ENCODE measurements around the gene PDIA2. TPM values are rescaled to one million over a fixed set of nuclear protein-coding genes. Genes with fewer than 3 reads are reported as not detected.

PDIA2 gene
- total RNA-seq, 1 experiment from 2014 or later = not detected

DNA sequence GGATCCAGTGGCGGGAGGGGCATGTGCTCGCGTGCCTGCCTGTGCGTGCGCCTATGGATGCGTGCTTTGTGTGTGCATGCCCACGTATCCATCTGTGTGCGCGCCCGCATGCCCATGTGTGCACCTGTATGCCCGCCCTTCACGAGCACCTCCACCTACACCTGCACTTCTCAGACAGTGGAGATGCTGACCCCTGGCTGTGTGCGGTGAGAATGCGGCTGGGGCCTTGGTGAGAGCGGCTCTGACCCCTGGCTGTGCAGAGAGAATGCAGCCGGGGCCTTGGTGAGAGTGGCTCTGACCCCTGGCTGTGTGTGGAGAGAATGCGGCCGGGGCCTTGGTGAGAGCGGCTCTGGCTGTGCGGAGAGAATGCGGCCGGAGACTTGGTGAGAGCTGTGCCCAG lies 35.7 kb downstream of the PDIA2 start:
- DNase-seq = peak in 1 of 2 experiments; percentile 25
- Histone ChIP-seq H3K36me3 (ENCODE audit: low read depth) (0 out of 2 replicates have a peak, but pooled peaks cover 4% of the 10 kb centered on the region), H3K9me2 (ENCODE audit: insufficient read depth) (no peaks in the 10 kb centered on the region), H3F3A (ENCODE audit: insufficient read depth, low read depth) (peaks cover 13% of the 10 kb centered on the region; the same call in 1 of the 2 replicates), H3K9me3 (ENCODE audit: insufficient read depth, low read depth) (no peaks in the 10 kb centered on the region), H2AFZ (no peak overlapping the region), H3K4me3 (no peak overlapping the region), H3K4me1 (replicated peaks; ENCODE audit: insufficient read depth) (peaks cover 13% of the 10 kb centered on the region), H3K27ac (no peak overlapping the region), H4K20me1 (ENCODE audit: insufficient read depth) (peaks cover 59% of the 10 kb centered on the region), H3K4me2 (no peak overlapping the region), H3K79me2 (ENCODE audit: low read depth) (peaks cover 52% of the 10 kb centered on the region), H3K27me3 (ENCODE audit: insufficient read depth, low read depth) (no peaks in the 10 kb centered on the region)
- no peak for TF ChIP-seq EZH2 (IDR thresholded peaks at IDR 0.05; ENCODE audit: low read depth)
- TF ChIP-seq, protein P1, sequence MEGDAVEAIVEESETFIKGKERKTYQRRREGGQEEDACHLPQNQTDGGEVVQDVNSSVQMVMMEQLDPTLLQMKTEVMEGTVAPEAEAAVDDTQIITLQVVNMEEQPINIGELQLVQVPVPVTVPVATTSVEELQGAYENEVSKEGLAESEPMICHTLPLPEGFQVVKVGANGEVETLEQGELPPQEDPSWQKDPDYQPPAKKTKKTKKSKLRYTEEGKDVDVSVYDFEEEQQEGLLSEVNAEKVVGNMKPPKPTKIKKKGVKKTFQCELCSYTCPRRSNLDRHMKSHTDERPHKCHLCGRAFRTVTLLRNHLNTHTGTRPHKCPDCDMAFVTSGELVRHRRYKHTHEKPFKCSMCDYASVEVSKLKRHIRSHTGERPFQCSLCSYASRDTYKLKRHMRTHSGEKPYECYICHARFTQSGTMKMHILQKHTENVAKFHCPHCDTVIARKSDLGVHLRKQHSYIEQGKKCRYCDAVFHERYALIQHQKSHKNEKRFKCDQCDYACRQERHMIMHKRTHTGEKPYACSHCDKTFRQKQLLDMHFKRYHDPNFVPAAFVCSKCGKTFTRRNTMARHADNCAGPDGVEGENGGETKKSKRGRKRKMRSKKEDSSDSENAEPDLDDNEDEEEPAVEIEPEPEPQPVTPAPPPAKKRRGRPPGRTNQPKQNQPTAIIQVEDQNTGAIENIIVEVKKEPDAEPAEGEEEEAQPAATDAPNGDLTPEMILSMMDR (conservative IDR thresholded peaks at IDR 0.05) = peak; percentile 42
- POLR2A ChIA-PET (ENCODE audit: unreplicated experiment) = no interaction called here
- intact Hi-C loops (cut with micrococcal nuclease; ENCODE audit: unreplicated experiment) = no loop called here
- BruUV-seq (replicated peaks) = no TSS peak
- CTCF ChIA-PET = no interaction called here

DNA sequence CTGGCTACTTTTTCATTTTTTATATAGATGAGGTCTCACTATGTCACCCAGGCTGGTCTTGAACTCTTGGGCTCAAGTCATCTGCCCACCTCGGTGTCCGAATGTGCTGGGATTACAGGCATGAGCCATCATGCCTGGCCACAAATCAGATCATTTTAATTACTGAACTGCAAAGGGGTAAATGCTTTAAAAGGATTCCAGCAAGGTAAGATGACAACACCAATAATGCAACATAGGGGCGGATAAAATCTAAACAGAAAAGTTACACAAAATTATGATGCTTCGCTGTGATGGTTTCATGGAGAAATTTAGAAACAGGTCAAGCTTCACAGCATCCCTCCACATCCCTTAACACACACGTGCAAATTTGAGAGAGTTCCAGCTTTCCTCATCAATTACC lies 37.2 kb downstream of the PDIA2 start:
- H3K27ac ChIP-seq = no peak overlapping the region
- POLR2A ChIA-PET (ENCODE audit: unreplicated experiment) = no interaction called here
- H3K27me3 ChIP-seq (ENCODE audit: insufficient read depth, low read depth) = no peaks in the 10 kb centered on the region
- no TSS peak for BruUV-seq (replicated peaks)
- peaks cover 71% of the 10 kb centered on the region for H4K20me1 ChIP-seq (ENCODE audit: insufficient read depth)
- H3K4me2 ChIP-seq = no peak overlapping the region
- peaks cover 63% of the 10 kb centered on the region for H3K79me2 ChIP-seq (ENCODE audit: low read depth)
- H3F3A ChIP-seq (ENCODE audit: insufficient read depth, low read depth) = peaks cover 13% of the 10 kb centered on the region; the same call in 1 of the 2 replicates
- no peak overlapping the region for H2AFZ ChIP-seq
- CTCF ChIA-PET = no interaction called here
- H3K9me2 ChIP-seq (ENCODE audit: insufficient read depth) = no peaks in the 10 kb centered on the region
- DNase-seq = no peak
- TF ChIP-seq, protein P1 (conservative IDR thresholded peaks at IDR 0.05) = no peak
- no peak for TF ChIP-seq EZH2 (IDR thresholded peaks at IDR 0.05; ENCODE audit: low read depth)
- H3K4me1 ChIP-seq (replicated peaks; ENCODE audit: insufficient read depth) = peaks cover 13% of the 10 kb centered on the region
- H3K9me3 ChIP-seq (ENCODE audit: insufficient read depth, low read depth) = no peaks in the 10 kb centered on the region
- no peaks in the 10 kb centered on the region for H3K36me3 ChIP-seq (ENCODE audit: low read depth)
- no peak overlapping the region for H3K4me3 ChIP-seq
- intact Hi-C loops (cut with micrococcal nuclease; ENCODE audit: unreplicated experiment) = no loop called here

DNA sequence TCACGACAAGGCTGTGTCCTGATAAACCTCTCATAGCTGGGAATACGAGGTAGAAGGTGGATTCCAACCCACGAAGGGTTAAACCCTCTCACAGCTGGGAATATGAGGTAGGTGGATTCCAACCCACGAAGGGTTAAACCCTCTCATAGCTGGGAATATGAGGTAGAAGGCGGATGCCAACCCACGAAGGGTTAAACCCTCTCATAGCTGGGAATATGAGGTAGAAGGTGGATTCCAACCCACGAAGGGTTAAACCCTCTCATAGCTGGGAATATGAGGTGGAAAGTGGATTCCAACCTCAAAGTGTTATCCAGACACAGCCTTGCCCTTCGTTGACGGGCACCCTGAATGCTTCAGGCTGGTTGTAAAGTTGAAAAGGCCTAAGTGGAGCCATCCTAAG lies 38.6 kb downstream of the PDIA2 start:
- no peak for DNase-seq
- Histone ChIP-seq H3K36me3 (ENCODE audit: low read depth) (no peaks in the 10 kb centered on the region), H3K79me2 (ENCODE audit: low read depth) (peaks cover 71% of the 10 kb centered on the region), H3K9me3 (ENCODE audit: insufficient read depth, low read depth) (no peaks in the 10 kb centered on the region), H3F3A (ENCODE audit: insufficient read depth, low read depth) (peaks cover 22% of the 10 kb centered on the region; the same call in 1 of the 2 replicates), H3K4me2 (no peak overlapping the region), H4K20me1 (ENCODE audit: insufficient read depth) (peaks cover 66% of the 10 kb centered on the region), H3K27me3 (ENCODE audit: insufficient read depth, low read depth) (no peaks in the 10 kb centered on the region), H3K9me2 (ENCODE audit: insufficient read depth) (no peaks in the 10 kb centered on the region), H3K4me1 (replicated peaks; ENCODE audit: insufficient read depth) (peaks cover 13% of the 10 kb centered on the region), H2AFZ (no peak overlapping the region), H3K27ac (no peak overlapping the region), H3K4me3 (no peak overlapping the region)
- CTCF ChIA-PET = no interaction called here
- intact Hi-C loops (cut with micrococcal nuclease; ENCODE audit: unreplicated experiment) = no loop called here
- POLR2A ChIA-PET (ENCODE audit: unreplicated experiment) = no interaction called here
- no peak for TF ChIP-seq EZH2 (IDR thresholded peaks at IDR 0.05; ENCODE audit: low read depth)
- TF ChIP-seq, protein P1 (conservative IDR thresholded peaks at IDR 0.05) = no peak
- no TSS peak for BruUV-seq (replicated peaks)
